Omental fat pad (tissue), 4 donors: ENCODE results near the gene WFDC2. TPM values are rescaled to one million over a fixed set of nuclear protein-coding genes. Genes with fewer than 3 reads are reported as not detected.

ENCODE experiments used
- ATAC-seq: fragments of 150-250 bp; one replicate; pipeline ENCODE4 v1.9.1; 2016; ENCODE audit warnings: mild to moderate bottlenecking, moderate library complexity; ENCODE audit not compliant: low FRiP score
- DNase-seq: peaks from one replicate; pipeline ENCODE4 v3.0.0-alpha.2; 2019; ENCODE audit warnings: low spot score
- total RNA-seq, 4 donors: library from RNA; depleted of rRNA; stranded (reverse); fragments of >200 nt; gene quantifications; one replicate each; pipeline ENCODE4 v1.1.0, GENCODE V29; 2016
- TF ChIP-seq, protein P1 (sequence below), 3 donors: fragments of 450-650 bp; IDR thresholded peaks; one replicate each; pipeline ENCODE4 v1.5.1; 2016 to 2017; ENCODE audit warnings: antibody characterized with exemption in 3 of 3, mild to moderate bottlenecking in 3 of 3, moderate library complexity in 2 of 3

Gene WFDC2
- total RNA-seq, 4 donors from 2014 or later, result 3.0 to 8.4 (median 7.0) TPM

DNA sequence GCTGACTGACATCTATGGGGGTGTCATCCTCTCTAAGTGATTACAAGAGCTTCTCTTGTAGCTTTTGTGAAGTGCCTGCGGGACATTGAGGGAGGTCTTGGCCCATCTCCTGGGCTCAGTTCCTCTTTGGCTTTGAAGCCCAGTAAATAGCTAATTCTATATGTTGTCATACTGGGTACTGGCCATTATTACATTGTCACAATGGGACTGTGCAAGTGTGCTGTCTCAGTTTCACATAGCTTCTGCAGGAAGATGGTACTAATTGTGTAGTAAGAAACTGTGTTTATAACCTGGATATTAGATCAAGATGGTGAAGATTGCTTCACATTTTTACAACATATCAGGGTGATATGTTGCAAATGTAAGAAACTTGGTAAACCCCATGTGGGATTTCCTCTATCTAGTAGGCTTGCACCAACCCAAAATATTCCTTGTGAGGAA, 26.0 kb downstream of the WFDC2 start:
- TF ChIP-seq, protein P1, sequence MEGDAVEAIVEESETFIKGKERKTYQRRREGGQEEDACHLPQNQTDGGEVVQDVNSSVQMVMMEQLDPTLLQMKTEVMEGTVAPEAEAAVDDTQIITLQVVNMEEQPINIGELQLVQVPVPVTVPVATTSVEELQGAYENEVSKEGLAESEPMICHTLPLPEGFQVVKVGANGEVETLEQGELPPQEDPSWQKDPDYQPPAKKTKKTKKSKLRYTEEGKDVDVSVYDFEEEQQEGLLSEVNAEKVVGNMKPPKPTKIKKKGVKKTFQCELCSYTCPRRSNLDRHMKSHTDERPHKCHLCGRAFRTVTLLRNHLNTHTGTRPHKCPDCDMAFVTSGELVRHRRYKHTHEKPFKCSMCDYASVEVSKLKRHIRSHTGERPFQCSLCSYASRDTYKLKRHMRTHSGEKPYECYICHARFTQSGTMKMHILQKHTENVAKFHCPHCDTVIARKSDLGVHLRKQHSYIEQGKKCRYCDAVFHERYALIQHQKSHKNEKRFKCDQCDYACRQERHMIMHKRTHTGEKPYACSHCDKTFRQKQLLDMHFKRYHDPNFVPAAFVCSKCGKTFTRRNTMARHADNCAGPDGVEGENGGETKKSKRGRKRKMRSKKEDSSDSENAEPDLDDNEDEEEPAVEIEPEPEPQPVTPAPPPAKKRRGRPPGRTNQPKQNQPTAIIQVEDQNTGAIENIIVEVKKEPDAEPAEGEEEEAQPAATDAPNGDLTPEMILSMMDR (IDR thresholded peaks at IDR 0.05), result no peak
- ATAC-seq (no peak), DNase-seq (no peak)

DNA sequence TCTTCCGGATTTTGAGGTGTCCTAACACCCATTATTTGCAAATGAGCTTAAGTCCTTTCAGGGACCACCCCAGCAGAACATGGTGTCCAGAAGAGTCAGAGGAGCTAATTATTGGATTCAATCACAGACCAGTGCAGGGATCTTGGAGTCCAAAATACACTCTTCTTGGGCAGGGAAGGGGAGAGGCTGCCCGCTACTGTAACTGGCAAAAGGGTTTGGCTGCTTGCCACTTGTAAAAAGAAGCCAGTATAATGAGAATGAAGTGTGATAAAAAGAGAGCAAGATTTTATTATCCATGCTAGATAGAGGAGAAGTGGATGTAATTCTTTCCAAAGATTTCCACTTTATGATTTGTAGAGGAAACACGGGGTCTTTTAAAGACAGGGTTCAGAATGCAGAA, 26.6 kb downstream of the WFDC2 start:
- DNase-seq (no peak), ATAC-seq (no peak)
- TF ChIP-seq, protein P1 (IDR thresholded peaks at IDR 0.05), result no peak

DNA sequence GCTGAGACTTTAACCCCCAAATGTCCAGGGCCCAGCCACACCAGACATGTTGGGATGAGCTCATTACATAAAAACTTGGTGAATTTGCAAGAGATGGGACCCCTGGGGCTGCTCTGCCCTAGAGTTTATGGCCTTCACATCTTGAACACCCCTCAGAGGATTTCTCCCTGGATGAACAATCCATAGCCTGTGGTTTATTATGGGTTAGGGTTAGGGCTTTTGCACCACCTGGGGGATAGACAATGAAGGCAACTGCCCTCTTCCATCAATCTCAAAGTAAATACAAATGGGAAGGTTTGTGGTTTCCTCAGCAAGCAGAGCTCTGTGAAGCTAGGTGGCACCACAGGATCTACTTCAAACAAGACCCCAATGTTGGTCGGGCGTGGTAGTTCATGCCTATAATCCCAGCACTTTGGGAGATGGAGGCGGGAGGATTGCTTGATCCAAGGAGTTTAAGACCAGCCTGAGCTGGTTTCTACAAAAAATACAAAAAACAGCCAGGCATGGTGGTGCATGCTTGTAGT, 28.5 kb downstream of the WFDC2 start:
- TF ChIP-seq, protein P1 (IDR thresholded peaks at IDR 0.05), result no peak
- ATAC-seq (no peak), DNase-seq (no peak)

DNA sequence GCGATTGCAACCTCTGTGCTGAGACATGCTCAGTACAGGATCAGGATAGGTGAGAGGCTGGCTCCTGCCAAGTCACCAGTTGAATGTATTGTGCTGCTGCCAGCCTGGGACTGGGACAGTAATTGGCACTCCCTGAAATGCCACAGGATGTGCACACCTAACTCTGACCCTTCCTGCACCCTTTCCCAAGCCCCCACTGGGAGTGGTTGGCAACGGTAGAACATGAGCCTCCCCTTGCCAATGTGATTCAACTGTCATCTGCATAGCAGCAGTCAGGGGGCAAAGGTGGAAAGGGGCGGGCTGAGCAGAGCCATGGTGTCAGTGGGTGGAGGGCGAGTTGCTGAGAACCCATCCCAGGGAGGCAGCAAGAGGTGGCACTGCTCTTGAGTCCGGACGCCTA, 30.5 kb downstream of the WFDC2 start:
- DNase-seq (no peak), ATAC-seq (no peak)
- TF ChIP-seq, protein P1 (IDR thresholded peaks at IDR 0.05), result no peak

DNA sequence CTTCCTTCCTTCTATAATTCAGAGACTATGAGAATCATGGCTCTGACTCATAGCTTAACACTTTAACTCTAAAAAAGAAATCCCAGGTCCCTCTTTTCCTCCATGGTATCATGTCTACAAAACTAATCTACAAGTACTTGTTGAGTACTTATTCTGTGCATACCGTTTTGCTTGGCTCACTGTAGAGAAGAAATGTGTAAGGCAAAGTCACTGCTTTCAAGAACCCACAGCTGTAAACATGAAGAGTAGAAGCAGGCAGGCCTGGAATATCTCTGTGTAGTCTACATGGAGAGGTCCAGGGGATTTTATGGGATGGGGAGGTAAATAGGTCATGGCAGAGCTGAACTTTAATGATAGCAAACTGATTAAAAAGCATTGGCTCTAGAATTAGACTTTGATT, 32.0 kb downstream of the WFDC2 start:
- ATAC-seq, result no peak
- no peak for DNase-seq
- TF ChIP-seq, protein P1 (IDR thresholded peaks at IDR 0.05), result no peak

DNA sequence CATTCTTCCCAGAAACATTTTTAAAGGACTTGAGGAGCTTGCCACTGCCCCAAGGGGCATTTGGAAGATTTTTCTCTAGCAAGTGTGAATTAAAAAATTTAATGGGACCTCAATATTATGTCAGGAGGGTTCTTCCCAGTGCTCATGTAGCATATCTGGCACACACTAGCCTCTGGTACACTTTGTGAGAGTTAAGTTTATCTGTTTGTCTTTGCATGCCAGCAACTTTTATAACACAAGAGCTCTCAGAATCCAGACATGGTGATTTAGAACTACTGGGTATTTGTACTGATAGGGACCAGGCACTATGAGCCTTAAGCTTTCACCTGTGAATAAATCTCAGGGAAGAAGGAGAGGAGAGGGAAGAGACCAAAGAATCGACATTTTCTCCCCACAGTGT, 33.0 kb downstream of the WFDC2 start:
- TF ChIP-seq, protein P1 (IDR thresholded peaks at IDR 0.05), result no peak
- DNase-seq (no peak), ATAC-seq (no peak)

DNA sequence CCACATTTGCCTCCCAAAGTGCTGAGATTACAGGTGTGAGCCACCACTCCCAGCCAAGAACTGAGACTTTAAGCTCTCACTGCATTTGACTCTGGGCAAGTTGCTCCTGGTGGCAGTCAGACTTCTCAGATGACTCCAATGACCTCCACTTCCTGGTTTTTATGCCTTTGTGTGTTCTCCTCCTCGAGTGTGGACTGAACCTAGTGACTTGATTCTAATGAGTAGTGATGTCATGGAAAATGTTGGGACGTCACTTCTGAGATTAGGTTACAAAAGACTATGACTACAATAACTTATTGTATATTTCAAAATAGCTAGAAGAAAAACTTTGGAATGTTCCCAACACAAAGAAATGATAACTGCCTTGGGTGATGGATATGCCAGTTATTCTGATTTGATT, 33.9 kb downstream of the WFDC2 start:
- TF ChIP-seq, protein P1 (IDR thresholded peaks at IDR 0.05), result no peak
- no peak for ATAC-seq

More for the DNA sequence above, 33.9 kb downstream of the WFDC2 start:
- no peak for DNase-seq
